Coronary artery (tissue), 2 donors: Measurements from ENCODE around the gene SRCIN1.
A peak's percentile ranks its signal among the peaks of the same experiment; 100 is the strongest.

Experiments
- DNase-seq: peaks from one replicate; pipeline ENCODE4 v3.0.0-alpha.2; 2017; ENCODE audit warnings: low spot score
- H3K27ac ChIP-seq, 2 donors: fragments of 200-600 bp; sonication (generic); one replicate each; pipeline ENCODE4 v1.5.1; 2016 to 2019
- H3K4me3 ChIP-seq: fragments of 200-600 bp; sonication (generic); 2 replicates; pipeline ENCODE4 v1.5.1; 2016; ENCODE audit warnings: mild to moderate bottlenecking, moderate library complexity
- CTCF ChIP-seq: fragments of 200-600 bp; sonication (generic); IDR thresholded peaks from one replicate; pipeline ENCODE4 v1.5.1; 2019; ENCODE audit warnings: antibody characterized with exemption

SRCIN1 gene

GRCh38 chr17:38578229-38579082 is 27.3 kb downstream of the SRCIN1 start:
- DNase-seq, result no peak
- no peak for TF ChIP-seq CTCF
- Histone ChIP-seq H3K4me3 (peak overlapping the region; percentile 59), H3K27ac (no peak overlapping the region)

GRCh38 chr17:38577645-38578173 is 28.0 kb downstream of the SRCIN1 start:
- Histone ChIP-seq H3K27ac (no peak overlapping the region), H3K4me3 (no peak overlapping the region)
- no peak for TF ChIP-seq CTCF
- DNase-seq, result no peak

DNA sequence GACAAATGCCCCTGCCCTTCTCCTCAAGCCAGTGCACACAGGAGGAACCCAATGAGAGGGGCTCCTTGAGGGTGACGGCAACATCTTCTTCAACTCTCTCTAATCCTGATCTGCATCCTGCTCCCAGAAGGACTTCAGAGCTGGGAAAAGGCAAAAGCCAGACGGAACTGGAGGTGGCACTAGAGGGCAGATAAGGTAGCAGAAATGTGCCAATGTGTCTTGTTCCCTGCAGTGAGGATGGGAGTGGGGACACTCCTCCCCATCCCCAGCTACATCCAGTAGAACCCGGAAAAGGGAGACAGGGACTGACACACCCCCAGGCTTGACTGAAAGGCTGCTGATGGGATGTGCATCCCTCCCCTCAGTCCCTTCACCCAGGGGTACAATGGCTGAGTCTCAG is 28.5 kb downstream of the SRCIN1 start:
- H3K27ac ChIP-seq, result no peak overlapping the region
- no peak for DNase-seq
- TF ChIP-seq CTCF, result no peak
- H3K4me3 ChIP-seq, result no peak overlapping the region

DNA sequence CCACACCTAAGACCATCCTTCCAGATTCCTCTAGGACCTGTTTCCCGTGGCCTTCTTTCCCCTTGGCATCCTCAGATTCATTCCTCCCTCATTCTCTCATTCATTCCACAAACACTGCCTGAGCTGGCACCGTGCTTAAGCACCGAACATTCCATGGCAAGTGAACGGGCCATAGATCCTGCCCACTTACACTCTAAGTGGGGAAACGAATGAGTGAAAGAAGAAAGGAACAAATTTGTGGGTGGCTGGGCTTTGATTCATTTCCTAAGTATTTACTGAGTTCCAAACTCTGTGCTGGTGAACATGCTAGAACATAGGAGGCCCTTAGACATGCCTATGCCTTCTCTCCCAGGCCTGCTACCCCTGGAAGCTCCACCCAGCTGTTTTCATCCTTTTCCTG is 30.0 kb downstream of the SRCIN1 start:
- no peak overlapping the region for H3K4me3 ChIP-seq
- no peak for DNase-seq
- TF ChIP-seq CTCF, result no peak
- H3K27ac ChIP-seq, result no peak overlapping the region

- Histone ChIP-seq H3K27ac (no peak overlapping the region), H3K4me3 (no peak overlapping the region)
- no peak for TF ChIP-seq CTCF
- no peak for DNase-seq
These were observed 31.0 kb downstream of the SRCIN1 start for GRCh38 chr17:38574712-38575111.

- no peak overlapping the region for H3K27ac ChIP-seq
- H3K4me3 ChIP-seq, result peak overlapping the region; percentile 62
- TF ChIP-seq CTCF, result no peak
- DNase-seq, result no peak
These were observed 32.9 kb downstream of the SRCIN1 start for GRCh38 chr17:38572669-38573365.
